Inflammatory macrophage treated with lipopolysaccharide for 4 hours (primary cell): Measurements from ENCODE around the gene NECTIN1.

Experiments used
- DNase-seq: peaks from one replicate; pipeline ENCODE4 v3.0.0-alpha.2; 2020

Gene NECTIN1

GRCh38 chr11:119615003-119615881 lies 113.8 kb downstream of the NECTIN1 start:
- peak; percentile 82 for DNase-seq

DNA sequence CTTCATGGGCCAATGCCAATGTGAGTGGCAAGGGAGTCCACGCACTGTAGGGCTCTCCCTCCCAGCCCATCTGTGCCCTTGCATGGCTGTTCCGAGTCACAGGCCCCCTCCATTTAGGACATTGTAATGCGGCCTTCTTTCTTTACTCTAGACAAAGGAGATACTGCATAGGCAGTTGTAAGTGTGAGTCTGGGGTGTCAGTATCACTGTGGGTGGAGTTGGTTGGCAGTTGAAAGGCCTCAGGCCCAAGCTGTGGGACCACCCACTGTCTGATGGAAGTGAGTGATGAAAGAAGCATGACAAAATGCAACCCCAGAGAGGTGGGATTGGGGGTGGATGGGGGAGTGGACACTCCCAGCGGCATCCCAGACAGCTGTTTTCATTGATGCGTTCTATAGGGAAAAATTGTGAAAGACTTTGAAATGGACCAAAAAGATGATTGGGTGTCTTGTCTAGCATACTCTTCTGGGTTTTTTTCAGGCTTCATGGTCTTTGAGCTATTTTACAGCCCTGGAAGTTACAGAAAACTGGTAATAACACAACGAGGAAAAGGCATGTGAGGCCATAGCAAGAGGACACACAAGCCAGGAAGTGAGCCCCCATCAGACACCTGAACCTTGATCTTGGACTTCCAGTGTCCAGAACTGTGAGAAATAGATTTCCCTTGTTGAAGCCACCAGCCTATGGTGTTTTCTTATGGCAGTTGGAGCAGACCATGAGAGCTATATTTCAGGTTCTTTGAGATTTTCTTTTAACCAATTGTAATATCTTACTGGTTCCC lies 114.6 kb downstream of the NECTIN1 start:
- DNase-seq = no peak

- no peak for DNase-seq
Observed at GRCh38 chr11:119612814-119613213, 116.2 kb downstream of the NECTIN1 start.

GRCh38 chr11:119610836-119611426 lies 118.1 kb downstream of the NECTIN1 start:
- DNase-seq = no peak

GRCh38 chr11:119608781-119609180 lies 120.2 kb downstream of the NECTIN1 start:
- DNase-seq = no peak

DNA sequence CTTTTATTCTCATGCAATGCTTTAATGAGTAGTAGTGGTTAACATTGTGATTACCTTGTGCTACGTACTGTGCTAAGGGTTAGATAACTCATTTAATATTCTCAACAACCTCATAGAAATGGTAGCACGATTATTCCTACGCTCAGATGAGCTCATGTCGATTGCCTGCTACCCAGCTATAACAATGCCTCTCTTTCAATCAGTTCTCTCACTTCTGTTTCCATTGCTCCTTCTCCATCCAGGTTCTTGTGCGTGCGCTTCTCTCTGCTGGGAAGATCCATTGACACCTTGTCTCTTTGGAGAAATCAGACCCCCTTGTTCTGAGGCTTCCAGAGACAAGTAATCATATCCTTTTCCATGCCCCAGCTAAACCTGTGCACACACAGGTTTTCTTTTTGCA lies 120.8 kb downstream of the NECTIN1 start:
- no peak for DNase-seq

DNA sequence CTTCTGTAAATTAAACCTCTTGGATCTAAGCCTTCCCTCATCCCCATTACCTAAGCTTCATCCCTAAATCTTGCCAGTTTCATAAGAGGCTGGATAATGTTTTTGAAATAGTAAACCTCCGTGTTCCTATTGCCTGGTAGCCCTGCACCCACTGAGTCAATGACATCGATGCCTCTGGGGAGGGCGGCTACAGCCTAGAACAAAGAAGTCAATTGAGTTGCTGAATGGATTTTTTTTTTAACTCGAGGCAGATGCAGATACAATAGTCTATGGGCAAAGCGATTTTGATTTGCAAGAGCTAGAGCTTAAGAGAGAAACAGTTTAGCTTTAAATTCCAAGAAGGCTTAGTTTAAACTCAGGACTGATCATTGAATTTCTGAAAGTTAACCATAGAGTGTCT lies 121.3 kb downstream of the NECTIN1 start:
- no peak for DNase-seq

DNA sequence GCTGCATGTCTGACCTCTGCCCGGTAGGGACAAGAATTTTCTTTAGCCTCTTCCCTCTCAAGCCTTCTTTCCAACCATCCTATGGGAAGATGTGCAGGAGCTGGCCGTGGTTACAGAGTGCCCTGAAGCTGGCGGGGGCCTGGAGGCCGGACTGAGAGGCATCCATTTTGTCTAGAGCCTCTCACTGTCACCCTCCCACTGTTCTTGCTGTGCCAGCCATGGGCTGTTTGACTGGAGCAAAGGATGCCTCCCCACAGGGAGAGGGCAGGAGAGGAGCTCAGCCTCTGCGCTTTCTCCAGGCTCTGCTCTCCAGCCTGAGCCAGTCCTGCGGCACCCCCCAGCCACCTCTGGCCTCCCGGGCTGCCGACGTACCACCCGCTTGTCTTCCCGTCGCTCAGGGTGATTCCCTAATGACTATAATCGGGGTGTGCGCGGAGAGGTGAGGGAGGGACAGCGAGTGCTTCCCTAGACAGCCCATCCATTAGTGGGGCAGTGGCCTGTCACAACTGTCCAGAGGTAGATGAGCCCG lies 123.8 kb downstream of the NECTIN1 start:
- DNase-seq = no peak

GRCh38 chr11:119602745-119603373 lies 126.1 kb downstream of the NECTIN1 start:
- no peak for DNase-seq

DNA sequence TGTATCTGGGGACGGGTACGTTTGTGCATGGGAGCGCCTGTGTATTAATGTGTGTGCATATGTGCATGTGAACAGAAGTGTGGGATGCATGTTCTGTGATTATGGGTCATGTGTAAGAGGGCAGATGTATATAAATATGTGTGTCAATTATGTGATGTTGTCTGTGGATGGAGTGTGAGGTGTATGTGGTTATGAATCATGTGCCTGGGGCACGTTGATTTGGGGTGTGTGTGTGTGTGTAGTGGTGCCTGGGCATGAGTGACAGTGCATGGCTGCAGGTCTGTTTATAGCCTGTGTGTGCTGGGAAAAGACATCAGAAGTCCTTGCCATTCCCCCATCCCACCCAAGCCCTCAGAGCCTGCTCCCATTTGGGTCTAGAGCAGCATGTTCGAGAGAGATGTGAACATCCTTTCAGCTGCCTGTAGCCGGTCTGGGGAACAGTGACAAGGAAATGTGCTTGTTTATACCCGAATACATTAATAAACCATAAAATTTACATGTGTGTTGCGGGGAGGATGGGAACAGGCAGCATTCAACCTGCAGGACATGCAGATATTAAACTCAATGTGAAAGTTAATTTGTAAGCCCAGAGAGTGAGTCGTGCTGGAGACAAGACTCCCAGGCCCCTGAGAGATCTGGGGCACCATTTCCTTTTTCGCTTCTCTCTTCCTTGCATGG lies 129.0 kb downstream of the NECTIN1 start:
- no peak for DNase-seq

DNA sequence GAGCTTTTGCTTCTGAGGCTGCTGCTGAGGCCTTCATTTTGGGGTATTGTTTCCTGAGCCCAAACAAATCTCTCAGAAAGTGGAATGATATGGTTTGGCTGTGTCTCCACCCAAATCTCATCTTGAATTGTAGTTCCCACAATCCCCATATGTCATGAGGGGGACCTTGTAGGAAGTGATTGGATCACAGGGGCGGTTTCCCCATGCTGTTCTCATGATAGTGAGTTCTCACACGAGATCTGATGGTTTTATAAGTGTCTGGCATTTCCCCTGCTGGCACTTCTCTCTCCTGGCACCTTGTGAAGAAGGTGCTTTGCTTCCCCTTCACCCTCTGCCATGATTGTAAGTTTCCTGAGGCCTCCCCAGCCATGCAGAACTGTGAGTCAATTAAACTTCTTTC lies 133.1 kb downstream of the NECTIN1 start:
- peak; percentile 67 for DNase-seq

DNA sequence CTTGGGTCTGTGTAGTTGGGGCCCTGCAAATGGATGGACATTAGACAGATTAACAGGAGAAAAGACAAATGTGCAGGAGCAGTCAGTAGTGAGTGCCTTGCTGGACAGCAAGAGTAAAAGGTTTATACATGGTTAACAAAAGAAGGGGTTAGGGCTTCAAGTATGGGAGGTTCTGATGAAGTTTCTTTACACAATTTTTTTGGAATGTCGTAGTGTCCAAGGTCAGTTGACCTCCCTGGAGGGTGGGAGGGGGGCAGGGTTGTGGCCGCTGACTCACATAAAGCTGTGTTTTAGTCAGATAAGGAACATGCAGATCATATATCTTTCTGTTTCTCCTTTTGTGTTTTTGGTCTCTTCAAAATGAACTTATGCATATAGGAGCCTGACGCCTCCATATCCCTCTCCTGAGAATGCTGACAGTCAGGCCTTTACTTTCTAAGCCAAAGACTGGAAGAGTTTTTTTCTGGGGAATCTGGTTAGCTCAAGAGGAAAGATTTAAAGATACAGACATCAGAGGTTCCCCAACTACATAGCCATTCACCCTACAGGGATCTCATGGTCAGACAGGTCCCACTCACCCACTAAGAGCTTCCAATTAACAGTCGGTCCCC lies 134.3 kb downstream of the NECTIN1 start:
- peak; percentile 85 for DNase-seq

DNA sequence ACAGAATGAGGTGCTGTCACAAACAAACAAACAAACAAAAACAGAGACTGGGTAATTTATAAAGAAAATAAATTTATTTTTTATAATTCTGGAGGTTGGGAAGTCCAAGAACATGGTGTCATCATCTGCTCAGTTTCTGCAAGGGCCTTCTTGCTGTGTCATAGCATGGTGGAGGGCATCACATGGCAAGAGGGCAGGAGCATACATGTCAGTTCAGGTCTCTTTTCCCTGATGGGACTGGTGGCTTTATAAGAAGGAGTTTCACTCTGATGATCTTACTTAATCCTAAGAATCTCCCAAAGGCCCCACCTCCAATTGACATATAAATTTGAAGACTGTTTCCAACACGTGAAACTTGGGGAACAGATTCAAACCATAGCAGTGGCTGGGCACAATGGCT lies 135.7 kb downstream of the NECTIN1 start:
- DNase-seq = peak; percentile 12

GRCh38 chr11:119592642-119593041 lies 136.4 kb downstream of the NECTIN1 start:
- DNase-seq = no peak

DNA sequence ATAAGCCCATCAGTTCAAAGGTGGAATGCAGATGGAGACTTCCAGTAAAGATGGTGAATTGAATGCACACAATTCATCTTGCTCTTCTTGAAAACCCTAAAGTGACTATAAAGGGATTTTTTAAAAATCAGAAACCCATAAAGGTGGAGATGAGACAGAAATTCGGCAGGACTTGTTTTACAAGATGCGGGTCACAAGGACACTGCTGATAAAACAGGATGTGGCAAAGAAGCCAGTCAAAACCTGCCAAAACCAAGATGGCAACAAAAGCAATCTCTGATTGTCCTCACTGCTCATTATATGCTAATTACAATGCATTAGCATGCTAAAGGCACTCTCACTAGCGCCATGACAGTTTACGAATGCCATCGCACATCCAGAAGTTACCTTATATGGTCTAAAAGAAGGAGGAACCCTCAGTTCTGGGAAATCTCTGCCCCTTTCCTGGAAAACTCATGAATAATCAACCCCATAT lies 137.1 kb downstream of the NECTIN1 start:
- DNase-seq = no peak

GRCh38 chr11:119590651-119591351 lies 138.2 kb downstream of the NECTIN1 start:
- DNase-seq = peak; percentile 54

- no peak for DNase-seq
Observed at GRCh38 chr11:119589001-119589400, 140.0 kb downstream of the NECTIN1 start.
